Measurements from ENCODE around the gene DCTN1.

DNA sequence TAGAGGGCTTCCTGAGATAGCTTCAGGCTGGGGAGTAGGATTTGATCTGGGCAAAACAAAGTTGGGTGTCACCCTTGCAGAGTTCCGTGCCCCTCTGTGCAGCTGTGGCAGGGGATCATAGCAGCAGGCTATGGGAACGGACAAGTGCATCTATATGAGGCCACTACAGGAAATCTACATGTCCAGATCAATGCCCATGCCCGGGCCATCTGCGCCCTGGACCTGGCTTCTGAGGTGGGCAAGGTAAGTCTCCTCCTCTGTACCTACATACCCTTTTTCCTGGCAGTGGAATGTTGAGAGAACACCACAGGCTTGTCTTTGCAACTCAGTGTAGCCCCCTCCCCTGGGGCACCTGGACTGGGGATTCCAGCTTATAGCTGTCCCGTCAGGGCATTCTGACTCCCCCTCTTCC is 44.9 kb upstream of the DCTN1 start:
- TF ChIP-seq, protein P1, sequence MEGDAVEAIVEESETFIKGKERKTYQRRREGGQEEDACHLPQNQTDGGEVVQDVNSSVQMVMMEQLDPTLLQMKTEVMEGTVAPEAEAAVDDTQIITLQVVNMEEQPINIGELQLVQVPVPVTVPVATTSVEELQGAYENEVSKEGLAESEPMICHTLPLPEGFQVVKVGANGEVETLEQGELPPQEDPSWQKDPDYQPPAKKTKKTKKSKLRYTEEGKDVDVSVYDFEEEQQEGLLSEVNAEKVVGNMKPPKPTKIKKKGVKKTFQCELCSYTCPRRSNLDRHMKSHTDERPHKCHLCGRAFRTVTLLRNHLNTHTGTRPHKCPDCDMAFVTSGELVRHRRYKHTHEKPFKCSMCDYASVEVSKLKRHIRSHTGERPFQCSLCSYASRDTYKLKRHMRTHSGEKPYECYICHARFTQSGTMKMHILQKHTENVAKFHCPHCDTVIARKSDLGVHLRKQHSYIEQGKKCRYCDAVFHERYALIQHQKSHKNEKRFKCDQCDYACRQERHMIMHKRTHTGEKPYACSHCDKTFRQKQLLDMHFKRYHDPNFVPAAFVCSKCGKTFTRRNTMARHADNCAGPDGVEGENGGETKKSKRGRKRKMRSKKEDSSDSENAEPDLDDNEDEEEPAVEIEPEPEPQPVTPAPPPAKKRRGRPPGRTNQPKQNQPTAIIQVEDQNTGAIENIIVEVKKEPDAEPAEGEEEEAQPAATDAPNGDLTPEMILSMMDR (conservative IDR thresholded peaks at IDR 0.05 in 1 of 2, IDR thresholded peaks at IDR 0.05 in 1 of 2; ENCODE audit: extremely low read depth in 1 of 2, insufficient read depth in 1 of 2, low read depth in 1 of 2, low read length in 2 of 2): no peak
- no peak for TF ChIP-seq EZH2 (IDR thresholded peaks at IDR 0.05; ENCODE audit: borderline replicate concordance, low read length)

Data from mammary epithelial cell (primary cell).